K562 (cell line): Measurements from ENCODE around the gene CIB2. TPM values are rescaled to one million over a fixed set of nuclear protein-coding genes. Genes with fewer than 3 reads are reported as not detected.

Experiments
- CBX3 ChIP-seq, 2 experiments: IDR thresholded peaks; 1 replicate in 1 of 2; 2 replicates in 1 of 2; pipeline ENCODE4 v1.6.1; 2012; ENCODE audit warnings: inconsistent platforms in 2 of 2, low read length in 2 of 2, borderline replicate concordance in 1 of 2, control low read depth in 1 of 2
- EGR1 ChIP-seq: fragments of 450-650 bp; conservative IDR thresholded peaks from 2 replicates; pipeline ENCODE4 v1.6.1; 2017; ENCODE audit warnings: mild to moderate bottlenecking
- FOXJ3 ChIP-seq: sonication (generic); formaldehyde crosslinking; IDR thresholded peaks from 2 replicates; pipeline ENCODE4 v1.4.0; 2020; ENCODE audit warnings: mild to moderate bottlenecking, missing genetic modification reagents
- KDM4B ChIP-seq, 2 experiments: fragments of 450-650 bp in 1 of 2; sonication (generic) in 1 of 2; IDR thresholded peaks; 2 replicates each; pipeline ENCODE4 v1.6.1; 2016 to 2017; ENCODE audit warnings: borderline replicate concordance in 2 of 2, antibody characterized with exemption in 1 of 2, low read depth in 1 of 2, mild to moderate bottlenecking in 1 of 2
- RB1 ChIP-seq: fragments of 450-650 bp; IDR thresholded peaks from 2 replicates; pipeline ENCODE4 v1.6.1; 2017; ENCODE audit warnings: low read depth, mild to moderate bottlenecking
- ZNF561 ChIP-seq: fragments of 450-650 bp; formaldehyde crosslinking; conservative IDR thresholded peaks from 2 replicates; pipeline ENCODE4 v1.4.0; 2020; ENCODE audit warnings: mild to moderate bottlenecking, moderate library complexity
- polyA plus RNA-seq, 8 experiments: library from polyadenylated mRNA; depleted of rRNA in 4 of 8; stranded (reverse) in 5 of 8; unstranded in 3 of 8; fragments of >200 nt; fragmentation: Nextera tagmentation in 2 of 8; fragmentation: Illumina TruSeq in 1 of 8; extraction: Ambion mirVana in 2 of 8; extraction: Trizol in 1 of 8; gene quantifications; 2 replicates each; pipeline versions ENCODE4 v1.2.1 to v1.2.3, GENCODE V29; 2011 to 2014; ENCODE audit warnings: inconsistent platforms in 1 of 8, missing spikeins in 1 of 8
- total RNA-seq, 7 experiments: library from RNA; depleted of rRNA in 6 of 7; stranded (reverse); fragments of >200 nt in 6 of 7; fragmentation: Illumina TruSeq in 2 of 7; extraction: Trizol in 2 of 7; gene quantifications; 2 replicates each; pipeline versions ENCODE4 v1.2.1 to v1.2.3, GENCODE V29; 2011 to 2021; ENCODE audit warnings: low replicate concordance in 1 of 7
- TF ChIP-seq, protein P1 (sequence below): fragments of 200-400 bp; formaldehyde crosslinking; IDR thresholded peaks from 2 replicates; pipeline ENCODE4 v1.6.1; 2017; ENCODE audit warnings: mild to moderate bottlenecking, low read depth, low read length, moderate library complexity
- TF ChIP-seq, protein P2 (sequence below): sonication (generic); formaldehyde crosslinking; IDR thresholded peaks from 2 replicates; pipeline ENCODE4 v1.8.1; 2023; ENCODE audit warnings: missing genetic modification reagents, mild to moderate bottlenecking, borderline replicate concordance
- TF ChIP-seq, protein P3 (sequence below), 2 experiments: fragments of 450-650 bp in 1 of 2; sonication (generic) in 1 of 2; formaldehyde crosslinking in 1 of 2; IDR thresholded peaks; 2 replicates each; pipeline versions ENCODE4 v1.7.1 to v1.9.0; 2016 to 2022; ENCODE audit warnings: inconsistent platforms in 1 of 2, mild to moderate bottlenecking in 1 of 2, missing genetic modification reagents in 1 of 2

CIB2 gene
- total and polyA plus RNA-seq, 9 of the 15 experiments (the other 6 are each of a cell fraction or from before 2014, with no cell fraction given) = 1.5 to 37.4 (median 19.4) TPM

DNA sequence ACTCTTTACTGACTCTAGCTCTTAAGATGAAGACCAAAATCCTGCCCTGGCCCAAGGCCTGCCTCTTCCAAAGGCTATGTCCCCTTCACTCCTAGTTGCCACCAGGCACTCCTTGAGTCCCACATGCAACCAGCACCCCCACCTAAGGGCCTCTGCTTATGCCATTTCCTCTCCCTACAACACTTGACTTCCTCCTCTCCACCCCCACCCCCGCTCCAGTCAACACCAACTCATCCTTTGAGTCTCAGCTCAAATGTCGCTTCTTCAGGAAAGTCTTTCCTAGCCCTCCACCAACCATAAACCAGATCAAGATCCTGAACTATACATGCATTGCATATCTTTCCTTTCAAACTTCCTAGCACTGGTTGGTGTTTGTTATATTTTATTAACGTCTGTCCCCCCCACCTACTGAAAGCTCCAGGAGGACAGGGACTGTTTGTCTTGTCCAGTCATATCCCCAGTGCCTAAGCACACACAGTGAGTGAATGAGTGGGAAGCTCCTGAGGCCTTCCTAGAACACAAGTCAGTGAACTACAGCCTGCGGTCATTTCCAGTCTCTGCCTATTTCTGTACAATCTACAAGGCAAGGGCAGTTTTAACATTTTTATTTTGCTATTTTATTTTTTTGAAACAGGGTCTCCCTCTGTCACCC, 61.1 kb downstream of the CIB2 start (continued):
- TF ChIP-seq, protein P1, sequence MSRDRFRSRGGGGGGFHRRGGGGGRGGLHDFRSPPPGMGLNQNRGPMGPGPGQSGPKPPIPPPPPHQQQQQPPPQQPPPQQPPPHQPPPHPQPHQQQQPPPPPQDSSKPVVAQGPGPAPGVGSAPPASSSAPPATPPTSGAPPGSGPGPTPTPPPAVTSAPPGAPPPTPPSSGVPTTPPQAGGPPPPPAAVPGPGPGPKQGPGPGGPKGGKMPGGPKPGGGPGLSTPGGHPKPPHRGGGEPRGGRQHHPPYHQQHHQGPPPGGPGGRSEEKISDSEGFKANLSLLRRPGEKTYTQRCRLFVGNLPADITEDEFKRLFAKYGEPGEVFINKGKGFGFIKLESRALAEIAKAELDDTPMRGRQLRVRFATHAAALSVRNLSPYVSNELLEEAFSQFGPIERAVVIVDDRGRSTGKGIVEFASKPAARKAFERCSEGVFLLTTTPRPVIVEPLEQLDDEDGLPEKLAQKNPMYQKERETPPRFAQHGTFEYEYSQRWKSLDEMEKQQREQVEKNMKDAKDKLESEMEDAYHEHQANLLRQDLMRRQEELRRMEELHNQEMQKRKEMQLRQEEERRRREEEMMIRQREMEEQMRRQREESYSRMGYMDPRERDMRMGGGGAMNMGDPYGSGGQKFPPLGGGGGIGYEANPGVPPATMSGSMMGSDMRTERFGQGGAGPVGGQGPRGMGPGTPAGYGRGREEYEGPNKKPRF = no peak
- no peak for TF ChIP-seq ZNF561 (CRISPR knock-in tag)
- no peak for TF ChIP-seq RB1
- TF ChIP-seq KDM4B (IDR thresholded peaks at IDR 0.05; ENCODE audit: borderline replicate concordance in 2 of 2, low read depth in 1 of 2) = no peak
- TF ChIP-seq CBX3 (IDR thresholded peaks at IDR 0.05; ENCODE audit: borderline replicate concordance in 1 of 2, low read length in 2 of 2) = no peak
- peak; percentile 76 for TF ChIP-seq EGR1
- TF ChIP-seq, protein P2, sequence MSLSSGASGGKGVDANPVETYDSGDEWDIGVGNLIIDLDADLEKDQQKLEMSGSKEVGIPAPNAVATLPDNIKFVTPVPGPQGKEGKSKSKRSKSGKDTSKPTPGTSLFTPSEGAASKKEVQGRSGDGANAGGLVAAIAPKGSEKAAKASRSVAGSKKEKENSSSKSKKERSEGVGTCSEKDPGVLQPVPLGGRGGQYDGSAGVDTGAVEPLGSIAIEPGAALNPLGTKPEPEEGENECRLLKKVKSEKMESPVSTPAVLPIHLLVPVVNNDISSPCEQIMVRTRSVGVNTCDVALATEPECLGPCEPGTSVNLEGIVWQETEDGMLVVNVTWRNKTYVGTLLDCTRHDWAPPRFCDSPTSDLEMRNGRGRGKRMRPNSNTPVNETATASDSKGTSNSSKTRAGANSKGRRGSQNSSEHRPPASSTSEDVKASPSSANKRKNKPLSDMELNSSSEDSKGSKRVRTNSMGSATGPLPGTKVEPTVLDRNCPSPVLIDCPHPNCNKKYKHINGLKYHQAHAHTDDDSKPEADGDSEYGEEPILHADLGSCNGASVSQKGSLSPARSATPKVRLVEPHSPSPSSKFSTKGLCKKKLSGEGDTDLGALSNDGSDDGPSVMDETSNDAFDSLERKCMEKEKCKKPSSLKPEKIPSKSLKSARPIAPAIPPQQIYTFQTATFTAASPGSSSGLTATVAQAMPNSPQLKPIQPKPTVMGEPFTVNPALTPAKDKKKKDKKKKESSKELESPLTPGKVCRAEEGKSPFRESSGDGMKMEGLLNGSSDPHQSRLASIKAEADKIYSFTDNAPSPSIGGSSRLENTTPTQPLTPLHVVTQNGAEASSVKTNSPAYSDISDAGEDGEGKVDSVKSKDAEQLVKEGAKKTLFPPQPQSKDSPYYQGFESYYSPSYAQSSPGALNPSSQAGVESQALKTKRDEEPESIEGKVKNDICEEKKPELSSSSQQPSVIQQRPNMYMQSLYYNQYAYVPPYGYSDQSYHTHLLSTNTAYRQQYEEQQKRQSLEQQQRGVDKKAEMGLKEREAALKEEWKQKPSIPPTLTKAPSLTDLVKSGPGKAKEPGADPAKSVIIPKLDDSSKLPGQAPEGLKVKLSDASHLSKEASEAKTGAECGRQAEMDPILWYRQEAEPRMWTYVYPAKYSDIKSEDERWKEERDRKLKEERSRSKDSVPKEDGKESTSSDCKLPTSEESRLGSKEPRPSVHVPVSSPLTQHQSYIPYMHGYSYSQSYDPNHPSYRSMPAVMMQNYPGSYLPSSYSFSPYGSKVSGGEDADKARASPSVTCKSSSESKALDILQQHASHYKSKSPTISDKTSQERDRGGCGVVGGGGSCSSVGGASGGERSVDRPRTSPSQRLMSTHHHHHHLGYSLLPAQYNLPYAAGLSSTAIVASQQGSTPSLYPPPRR = no peak
- TF ChIP-seq, protein P3, sequence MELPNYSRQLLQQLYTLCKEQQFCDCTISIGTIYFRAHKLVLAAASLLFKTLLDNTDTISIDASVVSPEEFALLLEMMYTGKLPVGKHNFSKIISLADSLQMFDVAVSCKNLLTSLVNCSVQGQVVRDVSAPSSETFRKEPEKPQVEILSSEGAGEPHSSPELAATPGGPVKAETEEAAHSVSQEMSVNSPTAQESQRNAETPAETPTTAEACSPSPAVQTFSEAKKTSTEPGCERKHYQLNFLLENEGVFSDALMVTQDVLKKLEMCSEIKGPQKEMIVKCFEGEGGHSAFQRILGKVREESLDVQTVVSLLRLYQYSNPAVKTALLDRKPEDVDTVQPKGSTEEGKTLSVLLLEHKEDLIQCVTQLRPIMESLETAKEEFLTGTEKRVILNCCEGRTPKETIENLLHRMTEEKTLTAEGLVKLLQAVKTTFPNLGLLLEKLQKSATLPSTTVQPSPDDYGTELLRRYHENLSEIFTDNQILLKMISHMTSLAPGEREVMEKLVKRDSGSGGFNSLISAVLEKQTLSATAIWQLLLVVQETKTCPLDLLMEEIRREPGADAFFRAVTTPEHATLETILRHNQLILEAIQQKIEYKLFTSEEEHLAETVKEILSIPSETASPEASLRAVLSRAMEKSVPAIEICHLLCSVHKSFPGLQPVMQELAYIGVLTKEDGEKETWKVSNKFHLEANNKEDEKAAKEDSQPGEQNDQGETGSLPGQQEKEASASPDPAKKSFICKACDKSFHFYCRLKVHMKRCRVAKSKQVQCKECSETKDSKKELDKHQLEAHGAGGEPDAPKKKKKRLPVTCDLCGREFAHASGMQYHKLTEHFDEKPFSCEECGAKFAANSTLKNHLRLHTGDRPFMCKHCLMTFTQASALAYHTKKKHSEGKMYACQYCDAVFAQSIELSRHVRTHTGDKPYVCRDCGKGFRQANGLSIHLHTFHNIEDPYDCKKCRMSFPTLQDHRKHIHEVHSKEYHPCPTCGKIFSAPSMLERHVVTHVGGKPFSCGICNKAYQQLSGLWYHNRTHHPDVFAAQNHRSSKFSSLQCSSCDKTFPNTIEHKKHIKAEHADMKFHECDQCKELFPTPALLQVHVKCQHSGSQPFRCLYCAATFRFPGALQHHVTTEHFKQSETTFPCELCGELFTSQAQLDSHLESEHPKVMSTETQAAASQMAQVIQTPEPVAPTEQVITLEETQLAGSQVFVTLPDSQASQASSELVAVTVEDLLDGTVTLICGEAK (IDR thresholded peaks at IDR 0.05) = peak; percentile 31; the same call in 1 of the 2 replicates
- TF ChIP-seq, protein P3 (CRISPR knock-in tag; IDR thresholded peaks at IDR 0.05) = no peak
- TF ChIP-seq FOXJ3 = no peak
